Sigmoid colon (tissue), 7 donors: ENCODE data around the gene KCP. TPM values are rescaled to one million over a fixed set of nuclear protein-coding genes. Genes with fewer than 3 reads are reported as not detected.

Experiments
- DNase-seq: peaks from one replicate; pipeline ENCODE4 v3.0.0-alpha.2; 2019
- H3K27ac ChIP-seq, 4 donors: fragments of 200-600 bp; sonication (generic); one replicate each; pipeline ENCODE4 v1.5.1; 2016 to 2019; ENCODE audit warnings: mild to moderate bottlenecking in 1 of 4
- H3K27me3 ChIP-seq, 3 donors: fragments of 200-600 bp; sonication (generic); one replicate each; pipeline ENCODE4 v1.5.1; 2019; ENCODE audit warnings: mild to moderate bottlenecking in 1 of 3
- H3K36me3 ChIP-seq, 4 donors: fragments of 200-600 bp; sonication (generic); one replicate each; pipeline ENCODE4 v1.5.1; 2016 to 2019
- H3K4me1 ChIP-seq, 4 donors: fragments of 200-600 bp; sonication (generic); one replicate each; pipeline ENCODE4 v1.5.1; 2017 to 2019
- H3K4me3 ChIP-seq, 4 donors: fragments of 200-600 bp; sonication (generic); one replicate each; pipeline ENCODE4 v1.5.1; 2017 to 2019; ENCODE audit warnings: mild to moderate bottlenecking in 2 of 4, moderate library complexity in 1 of 4
- H3K9me3 ChIP-seq, 4 donors: fragments of 200-600 bp in 3 of 4; sonication (generic) in 3 of 4; one replicate each; pipeline versions ENCODE4 v1.5.1 to v1.6.1; 2013 to 2019
- CTCF ChIP-seq, 4 experiments: fragments of 450-650 bp in 3 of 4; fragments of 200-600 bp in 1 of 4; IDR thresholded peaks; one replicate each; pipeline ENCODE4 v1.5.1; 2016 to 2019; ENCODE audit warnings: antibody characterized with exemption in 4 of 4, mild to moderate bottlenecking in 3 of 4, moderate library complexity in 2 of 4
- EP300 ChIP-seq, 4 donors: sonication (generic); formaldehyde crosslinking; IDR thresholded peaks; one replicate each; pipeline ENCODE4 v1.6.1; 2017; ENCODE audit warnings: antibody characterized with exemption in 4 of 4
- POLR2A ChIP-seq, 2 donors: fragments of 450-650 bp; IDR thresholded peaks; one replicate each; pipeline ENCODE4 v1.6.1; 2016; ENCODE audit warnings: antibody characterized with exemption in 2 of 2, mild to moderate bottlenecking in 2 of 2, moderate library complexity in 2 of 2
- POLR2AphosphoS5 ChIP-seq, 4 donors: sonication (generic); formaldehyde crosslinking; IDR thresholded peaks; one replicate each; pipeline ENCODE4 v1.6.1; 2017; ENCODE audit warnings: antibody characterized with exemption in 4 of 4
- WGBS, 2 donors: extraction: QIAGEN DNeasy Blood & Tissue Kit; methylation state at CpG; one replicate each; pipeline ENCODE4 v1.1.7; 2013; 5-methylcytosine and 5-hydroxymethylcytosine counted together
- intact Hi-C: fragments of 100-400 bp; cut with DNase I; formaldehyde crosslinking; loops from one replicate; pipeline ENCODE4 v1.15.1; 2023
- polyA plus RNA-seq, 3 donors: library from polyadenylated mRNA; stranded (reverse); fragments of 200-250 nt; gene quantifications; one replicate each; pipeline ENCODE4 v1.2.3, GENCODE V29; 2013
- total RNA-seq, 4 donors: library from RNA; depleted of rRNA; stranded (reverse); fragments of >200 nt; gene quantifications; one replicate each; pipeline ENCODE4 v1.1.0, GENCODE V29; 2016
- donor health status: healthy with polysubstance abuse.
- donor health status: Bipolar disorder and iron deficiency.
- donor health status: healthy.

Gene KCP
- total and polyA plus RNA-seq, 7 donors: 0.14 to 0.42 (median 0.32) TPM; not detected in 3

GRCh38 chr7:128879939-128880746, 30.4 kb downstream of the KCP start:
- intact Hi-C loops: loop anchor here (5.0 kb wide), 1 partner anchor 143 kb away; the partner anchor contains the start of gene CALU
- Histone ChIP-seq H3K36me3 (no peaks in the 10 kb centered on the region), H3K27ac (no peak overlapping the region), H3K9me3 (no peaks in the 10 kb centered on the region), H3K27me3 (no peaks in the 10 kb centered on the region), H3K4me3 (no peak overlapping the region), H3K4me1 (peaks cover 0 to 9% (median 3%) of the 10 kb centered on the region in 4 donors)
- WGBS, 2 donors: 41 to 47% methylated on average over 31 of the region's 31 CpGs
- DNase-seq: peak; percentile 84
- TF ChIP-seq CTCF (IDR thresholded peaks at IDR 0.05) (peak; percentile 62 to 83 (median 74)), EP300 (IDR thresholded peaks at IDR 0.05) (no peak)

- intact Hi-C loops: no loop called here
- no peaks in the 10 kb centered on the region for H3K9me3 ChIP-seq
- no peak overlapping the region for H3K4me3 ChIP-seq
- TF ChIP-seq POLR2A (IDR thresholded peaks at IDR 0.05): no peak
- no peak for TF ChIP-seq CTCF (IDR thresholded peaks at IDR 0.05)
- TF ChIP-seq EP300 (IDR thresholded peaks at IDR 0.05): no peak
- no peak for TF ChIP-seq POLR2AphosphoS5 (IDR thresholded peaks at IDR 0.05)
- H3K27me3 ChIP-seq: no peaks in the 10 kb centered on the region
- H3K4me1 ChIP-seq: peaks cover 0 to 9% (median 3%) of the 10 kb centered on the region in 4 donors
- H3K27ac ChIP-seq: no peak overlapping the region
- DNase-seq: peak; percentile 61
- no peaks in the 10 kb centered on the region for H3K36me3 ChIP-seq
- WGBS, 2 donors: 79 to 88% methylated on average over 19 of the region's 19 CpGs
Measured at GRCh38 chr7:128879461-128879938, 31.0 kb downstream of the KCP start.

GRCh38 chr7:128878226-128879105, 32.0 kb downstream of the KCP start:
- Histone ChIP-seq H3K9me3 (no peaks in the 10 kb centered on the region), H3K36me3 (no peaks in the 10 kb centered on the region), H3K27me3 (no peaks in the 10 kb centered on the region), H3K4me3 (no peak overlapping the region), H3K4me1 (peaks cover 0 to 9% (median 3%) of the 10 kb centered on the region in 4 donors), H3K27ac (no peak overlapping the region)
- TF ChIP-seq EP300 (IDR thresholded peaks at IDR 0.05) (no peak), CTCF (IDR thresholded peaks at IDR 0.05) (no peak), POLR2AphosphoS5 (IDR thresholded peaks at IDR 0.05) (no peak), POLR2A (IDR thresholded peaks at IDR 0.05) (no peak)
- intact Hi-C loops: no loop called here
- WGBS, 2 donors: 91 to 94% methylated on average over 14 of the region's 14 CpGs
- peak; percentile 39 for DNase-seq

- intact Hi-C loops: no loop called here
- Histone ChIP-seq H3K9me3 (no peaks in the 10 kb centered on the region), H3K4me3 (no peak overlapping the region), H3K36me3 (no peaks in the 10 kb centered on the region), H3K4me1 (peaks cover 0 to 9% (median 3%) of the 10 kb centered on the region in 4 donors), H3K27me3 (no peaks in the 10 kb centered on the region), H3K27ac (no peak overlapping the region)
- TF ChIP-seq CTCF (IDR thresholded peaks at IDR 0.05) (no peak), POLR2A (IDR thresholded peaks at IDR 0.05) (no peak), EP300 (IDR thresholded peaks at IDR 0.05) (no peak), POLR2AphosphoS5 (IDR thresholded peaks at IDR 0.05) (no peak)
- 72 to 86% methylated on average over 4 of the region's 4 CpGs for WGBS, 2 donors
- no peak for DNase-seq
Measured at GRCh38 chr7:128877756-128878120, 32.8 kb downstream of the KCP start.
